ENCODE data around the gene MTMR6.
A peak's percentile ranks its signal among the peaks of the same experiment; 100 is the strongest.

Gene MTMR6

GRCh38 chr13:25286969-25287961 lies at the start of gene MTMR6:
TSS of gene MTMR6 (minus strand) at chr13:25287488. CDS start at chr13:25287247, 241 bp downstream.
- H3K9me2 ChIP-seq (replicated peaks; ENCODE audit: low read depth, low read length), result no peaks in the 10 kb centered on the region
- peak within 1 kb of the TSS; percentile 98 for H2AFZ ChIP-seq (ENCODE audit: low read length)

GRCh38 chr13:25335856-25336255 lies 48.6 kb upstream of the MTMR6 start:
- Histone ChIP-seq H3K27me3 (ENCODE audit: insufficient read depth, low read length, poor library complexity, severe bottlenecking) (no peaks in the 10 kb centered on the region), H3K79me2 (ENCODE audit: insufficient read depth, low read length) (0 out of 2 replicates have a peak, but pooled peaks cover 7% of the 10 kb centered on the region), H3F3A (ENCODE audit: low read depth) (no peaks in the 10 kb centered on the region), H3K9me2 (replicated peaks; ENCODE audit: low read depth, low read length) (no peaks in the 10 kb centered on the region), H3K9ac (ENCODE audit: low read depth, low read length, poor library complexity, severe bottlenecking) (no peak overlapping the region), H3K4me3 (ENCODE audit: low read length, poor library complexity, severe bottlenecking) (no peak overlapping the region), H3K4me2 (ENCODE audit: low read depth, low read length, poor library complexity, severe bottlenecking) (no peak overlapping the region), H3K9me3 (ENCODE audit: insufficient read depth, low read depth, low read length) (no peaks in the 10 kb centered on the region), H4K20me1 (ENCODE audit: insufficient read depth, low read length, poor library complexity, severe bottlenecking) (peaks cover 16% of the 10 kb centered on the region), H2AFZ (ENCODE audit: low read length) (no peak overlapping the region), H3K4me1 (ENCODE audit: insufficient read depth, low read length, poor library complexity, severe bottlenecking) (no peaks in the 10 kb centered on the region), H3K36me3 (ENCODE audit: insufficient read depth, low read length) (peaks cover 79% of the 10 kb centered on the region)
- TF ChIP-seq CTCF (conservative IDR thresholded peaks at IDR 0.05; ENCODE audit: low read length), result no peak
- no peak for TF ChIP-seq EZH2phosphoT487 (IDR thresholded peaks at IDR 0.05; ENCODE audit: borderline replicate concordance)

More at GRCh38 chr13:25286969-25287961, at the start of gene MTMR6:
- peaks cover 48% of the 10 kb centered on the region for H3K4me1 ChIP-seq (ENCODE audit: insufficient read depth, low read length, poor library complexity, severe bottlenecking)
- H4K20me1 ChIP-seq (ENCODE audit: insufficient read depth, low read length, poor library complexity, severe bottlenecking), result peaks cover 29% of the 10 kb centered on the region
- no peaks in the 10 kb centered on the region for H3K9me3 ChIP-seq (ENCODE audit: insufficient read depth, low read depth, low read length)
- H3K27me3 ChIP-seq (ENCODE audit: insufficient read depth, low read length, poor library complexity, severe bottlenecking), result no peaks in the 10 kb centered on the region
- H3K9ac ChIP-seq (ENCODE audit: low read depth, low read length, poor library complexity, severe bottlenecking), result peak within 1 kb of the TSS; percentile 95
- H3K79me2 ChIP-seq (ENCODE audit: insufficient read depth, low read length), result peaks cover 47% of the 10 kb centered on the region
- H3K4me2 ChIP-seq (ENCODE audit: low read depth, low read length, poor library complexity, severe bottlenecking), result peak within 1 kb of the TSS; percentile 97
- no peaks in the 10 kb centered on the region for H3K36me3 ChIP-seq (ENCODE audit: insufficient read depth, low read length)
- H3K4me3 ChIP-seq (ENCODE audit: low read length, poor library complexity, severe bottlenecking), result peak within 1 kb of the TSS; percentile 99
- H3F3A ChIP-seq (ENCODE audit: low read depth), result peaks cover 3% of the 10 kb centered on the region; the same call in 1 of the 2 replicates
- TF ChIP-seq CTCF (conservative IDR thresholded peaks at IDR 0.05; ENCODE audit: low read length), result peak; percentile 86
- TF ChIP-seq EZH2phosphoT487 (IDR thresholded peaks at IDR 0.05; ENCODE audit: borderline replicate concordance), result no peak

GRCh38 chr13:25330541-25330940 lies 43.3 kb upstream of the MTMR6 start:
- Histone ChIP-seq H2AFZ (ENCODE audit: low read length) (no peak overlapping the region), H3F3A (ENCODE audit: low read depth) (no peaks in the 10 kb centered on the region), H3K27me3 (ENCODE audit: insufficient read depth, low read length, poor library complexity, severe bottlenecking) (no peaks in the 10 kb centered on the region), H3K9me2 (replicated peaks; ENCODE audit: low read depth, low read length) (no peaks in the 10 kb centered on the region), H3K4me3 (ENCODE audit: low read length, poor library complexity, severe bottlenecking) (no peak overlapping the region), H3K4me2 (ENCODE audit: low read depth, low read length, poor library complexity, severe bottlenecking) (no peak overlapping the region), H4K20me1 (ENCODE audit: insufficient read depth, low read length, poor library complexity, severe bottlenecking) (peaks cover 15% of the 10 kb centered on the region), H3K36me3 (ENCODE audit: insufficient read depth, low read length) (peaks cover 92% of the 10 kb centered on the region), H3K4me1 (ENCODE audit: insufficient read depth, low read length, poor library complexity, severe bottlenecking) (no peaks in the 10 kb centered on the region), H3K79me2 (ENCODE audit: insufficient read depth, low read length) (0 out of 2 replicates have a peak, but pooled peaks cover 7% of the 10 kb centered on the region), H3K9me3 (ENCODE audit: insufficient read depth, low read depth, low read length) (no peaks in the 10 kb centered on the region), H3K9ac (ENCODE audit: low read depth, low read length, poor library complexity, severe bottlenecking) (no peak overlapping the region)
- TF ChIP-seq EZH2phosphoT487 (IDR thresholded peaks at IDR 0.05; ENCODE audit: borderline replicate concordance) (no peak), CTCF (conservative IDR thresholded peaks at IDR 0.05; ENCODE audit: low read length) (no peak)
